Neural cell (in vitro differentiated cells): ENCODE results near the gene FBXO38. TPM values are rescaled to one million over a fixed set of nuclear protein-coding genes. Genes with fewer than 3 reads are reported as not detected.
A peak's percentile ranks its signal among the peaks of the same experiment; 100 is the strongest.

Experiments
- H2AFZ ChIP-seq: fragments of 200-600, 300-800 bp; sonication (generic), shearing (Covaris generic); 2 replicates; pipeline ENCODE4 v1.6.0; 2014; ENCODE audit warnings: low read depth, mild to moderate bottlenecking, antibody characterized with exemption, low read length, moderate library complexity
- H3F3A ChIP-seq: fragments of 200-600 bp; shearing (Covaris generic); 2 replicates; pipeline ENCODE4 v1.6.1; 2016; ENCODE audit warnings: mild to moderate bottlenecking, moderate library complexity, mixed read lengths, antibody characterized with exemption, low read length; ENCODE audit not compliant: insufficient read depth, poor library complexity, severe bottlenecking
- H3K27ac ChIP-seq: fragments of 200-600, 300-800 bp; sonication (generic), shearing (Covaris generic); 2 replicates; pipeline ENCODE4 v1.5.1; 2014; ENCODE audit warnings: mild to moderate bottlenecking, low read length, moderate library complexity
- H3K27me3 ChIP-seq: fragments of 300-800, 200-600 bp; sonication (generic), shearing (Covaris generic); 2 replicates; pipeline ENCODE4 v1.6.0; 2014; ENCODE audit warnings: mild to moderate bottlenecking, low read depth, low read length, moderate library complexity; ENCODE audit not compliant: insufficient read depth
- H3K36me3 ChIP-seq: fragments of 300-800, 200-600 bp; sonication (generic), shearing (Covaris generic); 2 replicates; pipeline ENCODE4 v1.5.1; 2014; ENCODE audit warnings: mild to moderate bottlenecking, antibody characterized with exemption, low read length, moderate library complexity; ENCODE audit not compliant: insufficient read depth
- H3K4me2 ChIP-seq: fragments of 300-800, 200-600 bp; sonication (generic), shearing (Covaris generic); 2 replicates; pipeline ENCODE4 v1.6.0; 2014; ENCODE audit warnings: mild to moderate bottlenecking, low read length
- H3K4me3 ChIP-seq: fragments of 300-800, 200-600 bp; sonication (generic), shearing (Covaris generic); 2 replicates; pipeline ENCODE4 v1.5.1; 2014; ENCODE audit warnings: mild to moderate bottlenecking, low read length, moderate library complexity
- H3K79me2 ChIP-seq: fragments of 200-600 bp; shearing (Covaris generic); replicated peaks from 2 replicates; pipeline ENCODE4 v1.6.0; 2014; ENCODE audit warnings: mild to moderate bottlenecking, low read length, moderate library complexity; ENCODE audit not compliant: insufficient read depth
- H3K9ac ChIP-seq: fragments of 300-800, 200-600 bp; sonication (generic), shearing (Covaris generic); 2 replicates; pipeline ENCODE4 v1.6.1; 2016; ENCODE audit warnings: mild to moderate bottlenecking, low read length, mixed read lengths
- H3K9me2 ChIP-seq: fragments of 200-600 bp; shearing (Covaris generic); 2 replicates; pipeline ENCODE4 v1.6.1; 2016; ENCODE audit warnings: mild to moderate bottlenecking, low read length, mixed read lengths; ENCODE audit not compliant: insufficient read depth
- H3K9me3 ChIP-seq: fragments of 200-600, 300-800 bp; sonication (generic), shearing (Covaris generic); 2 replicates; pipeline ENCODE4 v1.6.1; 2016; ENCODE audit warnings: mild to moderate bottlenecking, mixed run types, low read length, moderate library complexity, mixed read lengths
- H4K20me1 ChIP-seq: fragments of 200-600 bp; shearing (Covaris generic); 2 replicates; pipeline ENCODE4 v1.6.1; 2016; ENCODE audit warnings: mild to moderate bottlenecking, mixed run types; ENCODE audit not compliant: insufficient read depth
- EP300 ChIP-seq: fragments of 450-650 bp; conservative IDR thresholded peaks from 2 replicates; pipeline ENCODE4 v1.6.1; 2014; ENCODE audit warnings: antibody characterized with exemption, mild to moderate bottlenecking, moderate library complexity; ENCODE audit not compliant: poor library complexity, severe bottlenecking
- EZH2 ChIP-seq: fragments of 200-600, 300-800 bp; shearing (Covaris generic), sonication (generic); IDR thresholded peaks from 2 replicates; pipeline ENCODE4 v1.6.1; 2014; ENCODE audit warnings: antibody characterized with exemption, low read length, borderline replicate concordance, mild to moderate bottlenecking; ENCODE audit not compliant: insufficient read depth, poor library complexity, severe bottlenecking
- MXI1 ChIP-seq: fragments of 450-650 bp; conservative IDR thresholded peaks from 2 replicates; pipeline ENCODE4 v1.6.1; 2014; ENCODE audit warnings: antibody characterized with exemption, mild to moderate bottlenecking; ENCODE audit not compliant: poor library complexity, severe bottlenecking
- POLR2AphosphoS5 ChIP-seq: IDR thresholded peaks from 2 replicates; pipeline ENCODE4 v1.6.1; 2012
- RAD21 ChIP-seq: fragments of 450-650 bp; conservative IDR thresholded peaks from 2 replicates; pipeline ENCODE4 v1.6.1; 2014; ENCODE audit warnings: antibody characterized with exemption, mild to moderate bottlenecking, moderate library complexity
- SMC3 ChIP-seq: fragments of 450-650 bp; conservative IDR thresholded peaks from 2 replicates; pipeline ENCODE4 v1.6.1; 2014; ENCODE audit warnings: antibody characterized with exemption, mild to moderate bottlenecking, moderate library complexity; ENCODE audit not compliant: poor library complexity
- TAF1 ChIP-seq: IDR thresholded peaks from 2 replicates; pipeline ENCODE4 v1.6.1; 2012; ENCODE audit warnings: low read depth
- polyA plus RNA-seq: library from polyadenylated mRNA; depleted of rRNA; stranded (reverse); fragments of >200 nt; gene quantifications from 2 replicates; pipeline ENCODE4 v1.2.3, GENCODE V29; 2014
- TF ChIP-seq, protein P1 (sequence below): fragments of 450-650 bp; IDR thresholded peaks from 2 replicates; pipeline ENCODE4 v1.5.1; 2014; ENCODE audit warnings: antibody characterized with exemption, mild to moderate bottlenecking, moderate library complexity; ENCODE audit not compliant: poor library complexity, severe bottlenecking
- TF ChIP-seq, protein P2 (sequence below): IDR thresholded peaks from 2 replicates; pipeline ENCODE4 v1.6.1; 2012; ENCODE audit warnings: borderline replicate concordance

Gene FBXO38
- polyA plus RNA-seq, 1 donor from 2014 or later: 69.1 TPM

GRCh38 chr5:148474025-148474511 is 90.3 kb downstream of the FBXO38 start:
- Histone ChIP-seq H4K20me1 (no peaks in the 10 kb centered on the region), H3F3A (no peaks in the 10 kb centered on the region), H3K9me2 (no peaks in the 10 kb centered on the region), H3K79me2 (no peaks in the 10 kb centered on the region), H3K4me3 (no peak overlapping the region), H3K9ac (no peak overlapping the region), H2AFZ (no peak overlapping the region), H3K27ac (no peak overlapping the region), H3K9me3 (no peaks in the 10 kb centered on the region), H3K36me3 (no peaks in the 10 kb centered on the region), H3K4me2 (no peak overlapping the region), H3K27me3 (no peaks in the 10 kb centered on the region)
- TF ChIP-seq EP300 (no peak), MXI1 (no peak), RAD21 (no peak), EZH2 (no peak)
- TF ChIP-seq, protein P1, sequence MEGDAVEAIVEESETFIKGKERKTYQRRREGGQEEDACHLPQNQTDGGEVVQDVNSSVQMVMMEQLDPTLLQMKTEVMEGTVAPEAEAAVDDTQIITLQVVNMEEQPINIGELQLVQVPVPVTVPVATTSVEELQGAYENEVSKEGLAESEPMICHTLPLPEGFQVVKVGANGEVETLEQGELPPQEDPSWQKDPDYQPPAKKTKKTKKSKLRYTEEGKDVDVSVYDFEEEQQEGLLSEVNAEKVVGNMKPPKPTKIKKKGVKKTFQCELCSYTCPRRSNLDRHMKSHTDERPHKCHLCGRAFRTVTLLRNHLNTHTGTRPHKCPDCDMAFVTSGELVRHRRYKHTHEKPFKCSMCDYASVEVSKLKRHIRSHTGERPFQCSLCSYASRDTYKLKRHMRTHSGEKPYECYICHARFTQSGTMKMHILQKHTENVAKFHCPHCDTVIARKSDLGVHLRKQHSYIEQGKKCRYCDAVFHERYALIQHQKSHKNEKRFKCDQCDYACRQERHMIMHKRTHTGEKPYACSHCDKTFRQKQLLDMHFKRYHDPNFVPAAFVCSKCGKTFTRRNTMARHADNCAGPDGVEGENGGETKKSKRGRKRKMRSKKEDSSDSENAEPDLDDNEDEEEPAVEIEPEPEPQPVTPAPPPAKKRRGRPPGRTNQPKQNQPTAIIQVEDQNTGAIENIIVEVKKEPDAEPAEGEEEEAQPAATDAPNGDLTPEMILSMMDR: no peak

- Histone ChIP-seq H3K27me3 (no peaks in the 10 kb centered on the region), H3K27ac (peak overlapping the region; percentile 83), H2AFZ (no peak overlapping the region), H3K36me3 (no peaks in the 10 kb centered on the region), H4K20me1 (no peaks in the 10 kb centered on the region), H3K4me2 (no peak overlapping the region), H3F3A (no peaks in the 10 kb centered on the region), H3K9ac (no peak overlapping the region), H3K9me2 (no peaks in the 10 kb centered on the region), H3K4me3 (no peak overlapping the region), H3K79me2 (no peaks in the 10 kb centered on the region), H3K9me3 (no peaks in the 10 kb centered on the region)
- TF ChIP-seq EP300: no peak
- TF ChIP-seq, protein P2, sequence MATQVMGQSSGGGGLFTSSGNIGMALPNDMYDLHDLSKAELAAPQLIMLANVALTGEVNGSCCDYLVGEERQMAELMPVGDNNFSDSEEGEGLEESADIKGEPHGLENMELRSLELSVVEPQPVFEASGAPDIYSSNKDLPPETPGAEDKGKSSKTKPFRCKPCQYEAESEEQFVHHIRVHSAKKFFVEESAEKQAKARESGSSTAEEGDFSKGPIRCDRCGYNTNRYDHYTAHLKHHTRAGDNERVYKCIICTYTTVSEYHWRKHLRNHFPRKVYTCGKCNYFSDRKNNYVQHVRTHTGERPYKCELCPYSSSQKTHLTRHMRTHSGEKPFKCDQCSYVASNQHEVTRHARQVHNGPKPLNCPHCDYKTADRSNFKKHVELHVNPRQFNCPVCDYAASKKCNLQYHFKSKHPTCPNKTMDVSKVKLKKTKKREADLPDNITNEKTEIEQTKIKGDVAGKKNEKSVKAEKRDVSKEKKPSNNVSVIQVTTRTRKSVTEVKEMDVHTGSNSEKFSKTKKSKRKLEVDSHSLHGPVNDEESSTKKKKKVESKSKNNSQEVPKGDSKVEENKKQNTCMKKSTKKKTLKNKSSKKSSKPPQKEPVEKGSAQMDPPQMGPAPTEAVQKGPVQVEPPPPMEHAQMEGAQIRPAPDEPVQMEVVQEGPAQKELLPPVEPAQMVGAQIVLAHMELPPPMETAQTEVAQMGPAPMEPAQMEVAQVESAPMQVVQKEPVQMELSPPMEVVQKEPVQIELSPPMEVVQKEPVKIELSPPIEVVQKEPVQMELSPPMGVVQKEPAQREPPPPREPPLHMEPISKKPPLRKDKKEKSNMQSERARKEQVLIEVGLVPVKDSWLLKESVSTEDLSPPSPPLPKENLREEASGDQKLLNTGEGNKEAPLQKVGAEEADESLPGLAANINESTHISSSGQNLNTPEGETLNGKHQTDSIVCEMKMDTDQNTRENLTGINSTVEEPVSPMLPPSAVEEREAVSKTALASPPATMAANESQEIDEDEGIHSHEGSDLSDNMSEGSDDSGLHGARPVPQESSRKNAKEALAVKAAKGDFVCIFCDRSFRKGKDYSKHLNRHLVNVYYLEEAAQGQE: no peak
- TF ChIP-seq EZH2: no peak
- TF ChIP-seq, protein P1: no peak
- TF ChIP-seq SMC3: no peak
- TF ChIP-seq POLR2AphosphoS5: no peak
- TF ChIP-seq TAF1: no peak
- TF ChIP-seq RAD21: no peak
- no peak for TF ChIP-seq MXI1
Observed at GRCh38 chr5:148476302-148476701, 92.5 kb downstream of the FBXO38 start.
